SH-SY5Y (cell line): Measurements from ENCODE around the gene TMEM167B.

ENCODE experiments used
- GATA2 ChIP-seq: IDR thresholded peaks from 2 replicates; pipeline ENCODE4 v1.6.1; 2011; ENCODE audit warnings: mild to moderate bottlenecking, low read depth, low read length
- GATA3 ChIP-seq: IDR thresholded peaks from 2 replicates; pipeline ENCODE4 v1.6.1; 2011; ENCODE audit warnings: low read depth, mild to moderate bottlenecking, low read length, moderate library complexity

Gene TMEM167B

DNA sequence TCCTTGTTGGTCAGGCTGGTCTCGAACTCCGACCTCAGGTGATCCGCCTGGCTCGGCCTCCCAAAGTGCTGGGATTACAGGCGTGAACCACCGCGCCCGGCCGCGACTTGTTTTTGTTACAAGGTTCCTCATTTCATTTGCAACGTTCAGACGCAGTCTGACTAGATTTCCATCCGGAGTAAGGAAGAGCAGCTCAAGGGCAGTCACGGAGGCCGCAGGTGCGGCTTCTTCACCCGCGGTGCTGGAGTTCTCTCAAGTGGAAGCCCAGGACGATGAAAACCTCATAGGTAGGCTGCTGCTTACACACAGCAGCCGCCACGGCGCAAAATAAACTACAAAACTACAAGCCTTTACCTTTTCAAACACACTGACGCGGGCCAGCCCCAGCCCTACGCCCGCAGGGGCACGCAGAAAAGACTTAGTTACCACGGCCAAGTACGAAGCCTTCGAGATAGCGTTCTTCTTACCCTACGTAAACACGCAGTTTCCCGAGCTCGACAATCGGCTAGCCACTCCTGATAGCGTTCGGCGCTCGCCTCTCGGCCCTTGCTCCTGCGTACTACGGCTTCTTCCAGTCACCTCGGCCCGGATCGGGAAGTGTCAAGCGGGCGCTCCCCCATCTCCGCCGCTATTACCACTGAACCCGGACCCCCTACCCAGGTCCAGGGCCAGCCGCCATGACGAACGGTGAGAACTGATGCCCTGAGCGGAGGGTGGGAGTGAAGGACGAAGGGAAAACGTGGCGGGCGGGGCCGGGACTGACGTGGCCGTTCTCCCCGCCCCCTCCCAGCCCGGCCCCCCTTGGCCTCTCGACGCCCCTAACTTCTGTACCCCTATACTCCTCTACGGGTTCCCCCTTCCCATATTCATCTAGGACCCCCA, at the start of gene TMEM167B:
Gene TMEM167B, plus strand, starts transcription at position 569 of the 882 bp plus-strand sequence. Its CDS starts 109 bp downstream, at position 678.
- TF ChIP-seq GATA3 (no peak), GATA2 (no peak)

- TF ChIP-seq GATA3: no peak
- no peak for TF ChIP-seq GATA2
These were observed 49.5 kb upstream of the TMEM167B start for GRCh38 chr1:109040989-109041620.

DNA sequence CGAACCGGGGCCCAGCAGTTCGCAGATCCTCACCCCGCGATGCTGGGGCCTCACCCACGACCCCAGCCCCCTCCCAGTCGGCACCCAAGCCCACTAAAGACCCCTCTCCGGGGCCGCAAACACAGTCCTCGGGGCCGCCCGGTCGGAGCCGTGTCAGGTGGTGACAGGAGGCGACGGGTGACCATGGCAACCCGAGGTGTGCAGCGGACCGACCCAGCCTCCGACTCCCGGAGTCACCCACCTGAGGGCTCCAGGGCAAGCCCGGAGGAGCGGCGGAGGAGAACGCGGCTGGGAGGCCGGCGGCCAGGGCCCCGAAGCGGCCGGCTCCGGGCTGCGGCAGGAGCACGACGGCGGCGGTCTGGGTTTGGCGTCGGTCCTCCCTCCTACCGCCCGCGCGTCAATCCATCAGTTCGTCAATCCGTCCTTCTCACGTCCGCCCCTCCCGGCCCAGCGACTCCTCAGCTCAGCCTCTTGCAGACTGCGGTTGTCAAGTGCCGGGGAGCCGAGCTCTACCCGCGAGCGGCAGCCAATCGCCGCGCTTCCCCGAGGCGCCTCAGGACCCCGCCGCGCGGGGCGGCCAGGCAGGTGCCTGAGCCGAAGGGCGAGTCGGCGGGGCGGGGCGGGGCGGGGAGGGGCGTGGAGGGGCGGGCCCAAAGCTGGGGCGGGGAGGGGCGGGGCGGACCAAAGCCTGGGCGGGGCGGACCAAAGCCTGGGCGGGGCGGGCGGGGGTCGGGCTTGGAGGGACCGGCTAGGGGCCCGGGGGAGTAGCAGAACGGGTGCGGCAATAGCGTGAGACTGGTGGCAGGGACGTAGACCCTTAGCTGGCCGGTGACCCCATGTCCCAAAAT, 48.7 kb upstream of the TMEM167B start, which contains the start of gene WDR47:
Gene WDR47, minus strand, starts transcription at position 482 of the 848 bp plus-strand sequence. CDS start 18,590 bp downstream, outside the sequence.
- TF ChIP-seq GATA3 (no peak), GATA2 (no peak)

GRCh38 chr1:109045595-109045994, 45.0 kb upstream of the TMEM167B start:
- no peak for TF ChIP-seq GATA3
- no peak for TF ChIP-seq GATA2

DNA sequence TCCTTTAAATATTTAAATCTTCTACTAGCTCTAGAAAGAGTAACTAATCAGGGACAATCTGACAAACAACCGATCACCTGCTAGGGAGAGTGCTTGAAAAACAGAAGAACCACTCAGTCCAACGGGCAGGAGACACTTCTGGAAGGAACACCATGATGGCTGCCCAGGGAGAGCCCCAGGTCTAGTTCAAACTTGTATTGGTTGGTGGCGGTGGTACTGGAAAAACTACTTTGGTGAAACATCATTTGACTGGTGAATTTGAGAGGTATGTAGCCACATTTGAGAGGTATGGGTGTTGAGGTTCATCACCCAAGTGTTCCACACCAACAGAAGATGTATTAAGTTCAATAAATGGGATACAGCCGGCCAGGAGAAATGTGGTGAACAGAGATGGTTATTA, 43.9 kb upstream of the TMEM167B start:
- TF ChIP-seq GATA3 (no peak), GATA2 (no peak)

- TF ChIP-seq GATA3: no peak
- no peak for TF ChIP-seq GATA2
These were observed 43.2 kb upstream of the TMEM167B start for GRCh38 chr1:109047339-109047738.

GRCh38 chr1:109048335-109048734, 42.2 kb upstream of the TMEM167B start:
- TF ChIP-seq GATA3: no peak
- no peak for TF ChIP-seq GATA2

- TF ChIP-seq GATA3 (no peak), GATA2 (no peak)
These were observed 40.2 kb upstream of the TMEM167B start for GRCh38 chr1:109050228-109050995.

GRCh38 chr1:109056064-109056463, 34.5 kb upstream of the TMEM167B start:
- TF ChIP-seq GATA3 (no peak), GATA2 (no peak)

GRCh38 chr1:109059026-109059425, 31.5 kb upstream of the TMEM167B start:
- TF ChIP-seq GATA3 (no peak), GATA2 (no peak)

- TF ChIP-seq GATA2: no peak
- no peak for TF ChIP-seq GATA3
These were observed 29.9 kb upstream of the TMEM167B start for GRCh38 chr1:109060707-109061106.

GRCh38 chr1:109061183-109061582, 29.4 kb upstream of the TMEM167B start:
- TF ChIP-seq GATA3: no peak
- no peak for TF ChIP-seq GATA2

DNA sequence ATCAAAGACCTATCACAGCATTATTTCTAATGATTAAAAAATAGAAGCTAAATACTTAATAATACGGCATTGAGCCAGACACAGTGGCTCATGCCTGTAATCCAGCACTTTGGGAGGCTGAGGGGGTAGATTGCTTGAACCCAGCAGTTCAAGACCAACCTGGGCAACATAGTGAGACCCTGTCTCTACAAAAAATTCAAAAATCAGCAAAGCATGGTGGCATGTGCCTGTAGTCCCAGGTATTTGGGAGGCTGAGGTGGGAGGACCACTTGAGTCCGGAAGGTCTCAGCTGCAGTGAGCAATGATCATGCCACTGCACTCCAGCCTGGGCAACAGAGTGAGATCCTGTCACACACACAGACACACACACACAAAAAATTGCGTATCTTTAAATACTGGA, 25.4 kb upstream of the TMEM167B start:
- TF ChIP-seq GATA2 (no peak), GATA3 (no peak)

GRCh38 chr1:109067883-109068282, 22.7 kb upstream of the TMEM167B start:
- TF ChIP-seq GATA3: no peak
- no peak for TF ChIP-seq GATA2
